ENCODE measurements around the gene NOS3.

Gene NOS3

DNA sequence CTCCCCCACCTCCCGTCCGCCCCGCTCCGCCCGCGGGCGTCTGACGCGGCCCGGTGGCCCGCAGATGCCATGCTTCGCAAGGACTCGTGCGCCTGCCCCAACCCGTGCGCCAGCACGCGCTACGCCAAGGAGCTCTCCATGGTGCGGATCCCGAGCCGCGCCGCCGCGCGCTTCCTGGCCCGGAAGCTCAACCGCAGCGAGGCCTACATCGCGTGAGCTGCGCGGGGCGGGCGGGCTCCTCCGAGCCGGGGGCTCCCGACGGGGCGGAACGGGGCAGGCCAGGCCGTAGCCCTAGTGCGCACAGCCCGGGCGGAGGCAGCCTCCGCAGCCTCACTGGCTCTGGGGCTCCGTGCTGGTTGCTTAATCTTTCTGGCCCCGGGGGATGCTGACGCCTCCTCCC, 60.3 kb downstream of the NOS3 start:
- H3K9me3 ChIP-seq (ENCODE audit: insufficient read depth, low read length): no peaks in the 10 kb centered on the region
- no peak overlapping the region for H3K9ac ChIP-seq (ENCODE audit: low read length)
- no peaks in the 10 kb centered on the region for H3K79me2 ChIP-seq (ENCODE audit: low read length)
- no peaks in the 10 kb centered on the region for H4K20me1 ChIP-seq (ENCODE audit: insufficient read depth, low read length)
- no peak for TF ChIP-seq EZH2phosphoT487 (IDR thresholded peaks at IDR 0.05; ENCODE audit: low read depth)
- TF ChIP-seq, protein P1, sequence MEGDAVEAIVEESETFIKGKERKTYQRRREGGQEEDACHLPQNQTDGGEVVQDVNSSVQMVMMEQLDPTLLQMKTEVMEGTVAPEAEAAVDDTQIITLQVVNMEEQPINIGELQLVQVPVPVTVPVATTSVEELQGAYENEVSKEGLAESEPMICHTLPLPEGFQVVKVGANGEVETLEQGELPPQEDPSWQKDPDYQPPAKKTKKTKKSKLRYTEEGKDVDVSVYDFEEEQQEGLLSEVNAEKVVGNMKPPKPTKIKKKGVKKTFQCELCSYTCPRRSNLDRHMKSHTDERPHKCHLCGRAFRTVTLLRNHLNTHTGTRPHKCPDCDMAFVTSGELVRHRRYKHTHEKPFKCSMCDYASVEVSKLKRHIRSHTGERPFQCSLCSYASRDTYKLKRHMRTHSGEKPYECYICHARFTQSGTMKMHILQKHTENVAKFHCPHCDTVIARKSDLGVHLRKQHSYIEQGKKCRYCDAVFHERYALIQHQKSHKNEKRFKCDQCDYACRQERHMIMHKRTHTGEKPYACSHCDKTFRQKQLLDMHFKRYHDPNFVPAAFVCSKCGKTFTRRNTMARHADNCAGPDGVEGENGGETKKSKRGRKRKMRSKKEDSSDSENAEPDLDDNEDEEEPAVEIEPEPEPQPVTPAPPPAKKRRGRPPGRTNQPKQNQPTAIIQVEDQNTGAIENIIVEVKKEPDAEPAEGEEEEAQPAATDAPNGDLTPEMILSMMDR (IDR thresholded peaks at IDR 0.05; ENCODE audit: low read depth, low read length): no peak
- no peak overlapping the region for H2AFZ ChIP-seq (ENCODE audit: low read depth, low read length)
- no peaks in the 10 kb centered on the region for H3K4me1 ChIP-seq (ENCODE audit: low read length)
- H3K4me2 ChIP-seq (ENCODE audit: low read length): no peak overlapping the region
- H3K36me3 ChIP-seq (replicated peaks; ENCODE audit: low read depth, low read length): no peaks in the 10 kb centered on the region
- H3K27me3 ChIP-seq (ENCODE audit: low read depth, low read length): no peaks in the 10 kb centered on the region
- no peak overlapping the region for H3K4me3 ChIP-seq (ENCODE audit: low read length)
- no peak overlapping the region for H3K27ac ChIP-seq (ENCODE audit: low read length)

DNA sequence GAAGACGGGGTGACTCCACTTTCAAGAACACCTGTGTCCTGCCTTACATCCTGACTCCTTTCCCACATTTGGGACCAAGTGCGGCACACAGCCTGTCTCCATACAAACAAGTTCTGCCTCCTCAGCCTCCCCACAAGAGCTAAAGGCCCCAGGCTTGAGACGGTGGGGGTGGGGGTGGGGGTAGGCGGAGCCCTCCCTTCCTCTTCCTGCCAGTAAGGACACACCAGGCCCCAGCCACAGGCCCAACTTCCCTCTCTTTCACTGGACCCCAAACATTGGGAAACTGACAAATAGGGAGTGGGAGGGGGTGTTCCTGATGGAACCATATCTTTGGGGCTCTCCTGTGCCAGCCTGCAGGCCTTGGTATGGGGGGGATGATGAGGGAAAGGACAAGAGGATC, 62.3 kb downstream of the NOS3 start:
- Histone ChIP-seq H3K36me3 (replicated peaks; ENCODE audit: low read depth, low read length) (no peaks in the 10 kb centered on the region), H4K20me1 (ENCODE audit: insufficient read depth, low read length) (no peaks in the 10 kb centered on the region), H3K9ac (ENCODE audit: low read length) (no peak overlapping the region), H3K4me2 (ENCODE audit: low read length) (no peak overlapping the region), H3K27me3 (ENCODE audit: low read depth, low read length) (no peaks in the 10 kb centered on the region), H3K79me2 (ENCODE audit: low read length) (no peaks in the 10 kb centered on the region), H2AFZ (ENCODE audit: low read depth, low read length) (no peak overlapping the region), H3K4me1 (ENCODE audit: low read length) (peaks cover 4% of the 10 kb centered on the region; the same call in 1 of the 2 replicates), H3K9me3 (ENCODE audit: insufficient read depth, low read length) (no peaks in the 10 kb centered on the region), H3K27ac (ENCODE audit: low read length) (no peak overlapping the region), H3K4me3 (ENCODE audit: low read length) (no peak overlapping the region)
- TF ChIP-seq, protein P1 (IDR thresholded peaks at IDR 0.05; ENCODE audit: low read depth, low read length): no peak
- no peak for TF ChIP-seq EZH2phosphoT487 (IDR thresholded peaks at IDR 0.05; ENCODE audit: low read depth)

DNA sequence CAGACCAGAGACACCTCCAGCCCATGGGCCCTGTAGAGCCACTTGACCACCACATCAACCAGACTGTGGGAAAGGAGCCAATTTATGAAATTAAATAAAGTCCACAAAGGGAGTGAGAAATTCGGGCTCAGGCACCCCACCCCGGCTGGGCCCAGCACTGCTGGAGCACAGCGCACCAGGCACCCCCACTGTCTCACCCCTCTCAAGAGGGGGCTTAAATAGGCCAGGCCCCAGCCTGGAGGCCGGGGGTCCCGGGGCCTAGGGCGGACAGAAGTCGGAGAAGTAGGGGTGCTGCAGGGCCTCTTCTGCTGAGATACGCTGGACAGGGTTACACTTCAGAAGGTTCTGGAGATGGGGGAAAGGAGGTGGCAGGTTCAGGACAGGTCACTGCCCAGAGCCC, 62.9 kb downstream of the NOS3 start:
- no peak overlapping the region for H3K4me3 ChIP-seq (ENCODE audit: low read length)
- no peaks in the 10 kb centered on the region for H3K79me2 ChIP-seq (ENCODE audit: low read length)
- H3K4me1 ChIP-seq (ENCODE audit: low read length): peaks cover 6% of the 10 kb centered on the region; the same call in 1 of the 2 replicates
- no peaks in the 10 kb centered on the region for H3K27me3 ChIP-seq (ENCODE audit: low read depth, low read length)
- H2AFZ ChIP-seq (ENCODE audit: low read depth, low read length): no peak overlapping the region
- no peaks in the 10 kb centered on the region for H3K36me3 ChIP-seq (replicated peaks; ENCODE audit: low read depth, low read length)
- no peak overlapping the region for H3K4me2 ChIP-seq (ENCODE audit: low read length)
- H3K27ac ChIP-seq (ENCODE audit: low read length): no peak overlapping the region
- H3K9me3 ChIP-seq (ENCODE audit: insufficient read depth, low read length): no peaks in the 10 kb centered on the region
- TF ChIP-seq EZH2phosphoT487 (IDR thresholded peaks at IDR 0.05; ENCODE audit: low read depth): no peak
- TF ChIP-seq, protein P1 (IDR thresholded peaks at IDR 0.05; ENCODE audit: low read depth, low read length): no peak
- no peaks in the 10 kb centered on the region for H4K20me1 ChIP-seq (ENCODE audit: insufficient read depth, low read length)
- no peak overlapping the region for H3K9ac ChIP-seq (ENCODE audit: low read length)

DNA sequence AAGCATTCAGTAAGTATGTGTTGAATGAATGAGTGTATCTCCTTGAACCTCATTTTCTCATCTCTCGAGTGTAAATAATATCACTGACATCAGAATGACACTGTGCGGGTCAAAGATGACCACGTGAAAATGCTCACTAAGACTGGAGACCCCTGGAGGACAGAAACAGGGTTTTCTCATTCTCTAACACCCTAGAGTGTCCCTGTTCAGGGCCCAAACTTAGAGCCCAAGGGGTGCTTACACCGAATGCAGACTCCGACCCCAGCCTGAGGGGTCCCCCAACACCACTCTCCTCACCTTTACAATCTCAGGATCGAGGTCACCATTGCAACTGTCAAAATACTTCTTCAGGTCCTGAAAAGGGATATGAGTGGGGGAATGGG, 65.5 kb downstream of the NOS3 start:
- Histone ChIP-seq H3K9me3 (ENCODE audit: insufficient read depth, low read length) (no peaks in the 10 kb centered on the region), H3K4me3 (ENCODE audit: low read length) (no peak overlapping the region), H2AFZ (ENCODE audit: low read depth, low read length) (no peak overlapping the region), H3K9ac (ENCODE audit: low read length) (no peak overlapping the region), H3K27me3 (ENCODE audit: low read depth, low read length) (no peaks in the 10 kb centered on the region), H3K36me3 (replicated peaks; ENCODE audit: low read depth, low read length) (no peaks in the 10 kb centered on the region), H3K27ac (ENCODE audit: low read length) (no peak overlapping the region), H3K4me2 (ENCODE audit: low read length) (no peak overlapping the region), H3K79me2 (ENCODE audit: low read length) (peaks cover 17% of the 10 kb centered on the region), H3K4me1 (ENCODE audit: low read length) (peaks cover 14% of the 10 kb centered on the region), H4K20me1 (ENCODE audit: insufficient read depth, low read length) (peaks cover 8% of the 10 kb centered on the region)
- TF ChIP-seq, protein P1 (IDR thresholded peaks at IDR 0.05; ENCODE audit: low read depth, low read length): no peak
- no peak for TF ChIP-seq EZH2phosphoT487 (IDR thresholded peaks at IDR 0.05; ENCODE audit: low read depth)

All from OCI-LY3 (cell line).